Measurements from ENCODE around the gene NTN1.
"Not testable (repeated sequence)": the region's sequence is repeated elsewhere in the genome, so short reads cannot be mapped to it uniquely, and the experiment has no call there.

Gene NTN1

DNA sequence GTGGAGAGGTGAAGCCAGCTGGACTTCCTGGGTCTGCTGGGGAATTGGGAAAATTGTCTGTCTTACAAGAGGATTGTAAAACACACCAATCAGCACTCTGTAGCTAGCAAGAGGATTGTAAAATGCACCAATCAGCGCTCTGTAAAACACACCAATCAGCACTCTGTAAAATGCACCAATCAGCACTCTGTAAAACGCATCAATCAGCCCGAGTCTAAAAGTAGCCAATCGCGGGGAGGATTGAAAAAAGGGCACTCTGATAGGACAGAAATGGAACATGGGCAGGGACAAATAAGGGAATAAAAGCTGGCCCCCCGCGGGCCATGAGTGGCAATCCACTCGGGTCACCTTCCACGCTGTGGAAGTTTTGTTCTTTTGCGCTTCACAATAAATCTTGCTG, 130.4 kb downstream of the NTN1 start:
- DNase-seq (ENCODE audit: low read depth in 2 of 2, low spot score in 1 of 2), result not testable (repeated sequence)

DNA sequence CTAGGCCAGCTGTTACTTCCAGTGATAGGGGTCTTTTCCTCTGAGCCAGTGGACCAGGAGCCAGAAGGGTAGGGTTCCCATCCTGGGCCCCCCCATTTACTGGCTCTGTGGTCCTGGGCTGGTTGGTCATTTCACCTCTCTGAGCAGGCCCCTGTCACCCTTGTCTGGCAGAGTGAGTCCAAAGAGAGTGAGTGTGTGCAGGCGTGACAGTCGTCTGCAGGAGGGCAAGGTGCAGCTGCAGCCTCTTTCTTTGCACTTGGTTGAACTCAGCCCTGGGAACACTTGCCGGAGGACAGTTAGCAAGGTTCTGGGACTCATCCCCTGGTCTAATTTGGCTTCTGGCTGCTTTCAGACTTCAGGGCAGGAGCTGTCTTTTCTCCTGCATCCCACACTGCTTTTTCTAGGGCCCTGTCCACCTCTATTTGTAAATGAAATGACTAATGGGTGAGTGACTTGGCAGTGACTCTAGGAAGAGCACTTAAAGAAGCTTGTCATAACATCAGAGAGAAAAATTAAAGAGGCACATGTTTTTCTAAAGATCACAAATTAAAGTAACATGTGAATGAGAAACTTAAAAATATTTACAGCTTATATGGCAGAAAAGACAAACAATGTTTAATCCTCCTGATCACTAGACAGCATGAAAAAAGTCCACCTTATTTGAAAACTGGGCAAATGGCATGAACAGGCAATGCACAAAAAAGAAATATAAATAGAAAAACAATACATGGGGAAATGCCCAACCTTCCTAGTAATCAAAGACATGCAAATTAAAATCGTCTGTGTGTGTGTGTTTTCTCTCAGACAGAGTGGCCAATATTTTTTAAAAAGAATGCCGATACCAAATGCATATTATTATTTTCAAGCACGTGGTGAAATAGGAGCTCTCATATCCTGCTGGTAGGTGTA, 137.5 kb downstream of the NTN1 start:
- no peak for DNase-seq (ENCODE audit: low read depth in 2 of 2, low spot score in 1 of 2)

DNA sequence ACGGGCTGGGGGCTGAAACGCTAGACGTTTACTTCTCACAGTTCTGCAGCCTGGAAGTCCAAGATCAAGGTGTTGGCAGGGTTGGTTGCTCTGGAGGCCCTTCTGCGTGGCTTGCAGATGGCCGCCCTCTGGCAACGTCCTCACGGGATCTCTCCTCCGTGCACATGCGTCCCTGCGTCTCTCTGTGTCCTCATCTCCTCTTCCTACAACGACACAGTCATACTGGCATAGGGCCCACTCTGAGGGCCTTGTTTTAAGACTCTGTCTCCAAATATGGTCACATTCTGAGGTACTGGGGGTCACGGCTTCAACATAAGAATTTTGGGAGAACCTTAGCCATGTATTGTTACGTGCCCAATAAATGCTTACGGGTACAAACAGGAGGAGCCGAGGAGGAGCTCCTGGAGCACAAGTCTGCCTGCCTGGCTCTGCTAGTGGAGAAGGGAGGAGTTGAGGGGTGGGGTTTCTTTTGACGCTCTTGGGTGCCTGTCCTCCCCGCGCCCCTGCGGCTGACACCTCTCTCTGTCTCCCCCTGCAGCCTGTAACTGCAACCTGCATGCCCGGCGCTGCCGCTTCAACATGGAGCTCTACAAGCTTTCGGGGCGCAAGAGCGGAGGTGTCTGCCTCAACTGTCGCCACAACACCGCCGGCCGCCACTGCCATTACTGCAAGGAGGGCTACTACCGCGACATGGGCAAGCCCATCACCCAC, 141.1 kb downstream of the NTN1 start:
- DNase-seq (ENCODE audit: low read depth in 2 of 2, low spot score in 1 of 2), result no peak

DNA sequence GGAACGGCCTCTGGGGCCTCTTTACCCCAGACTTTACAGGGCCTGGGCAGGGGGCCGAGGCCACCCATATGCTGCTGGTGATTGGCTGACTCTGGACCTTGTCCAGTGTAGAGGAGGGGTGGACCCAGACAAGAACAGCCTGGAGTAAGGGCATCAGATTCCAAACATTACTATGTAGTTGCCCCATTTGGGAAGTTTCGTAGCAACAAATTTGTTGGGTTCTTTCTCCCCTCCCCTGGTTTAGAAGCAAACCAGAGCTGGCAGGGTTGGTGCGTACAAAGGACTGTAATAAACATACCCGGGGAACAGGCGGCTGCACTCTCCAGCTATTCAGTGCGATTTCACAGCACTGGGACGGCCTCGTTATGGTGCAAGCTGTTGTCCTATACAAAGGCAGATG, 145.5 kb downstream of the NTN1 start:
- no peak for DNase-seq (ENCODE audit: low read depth in 2 of 2, low spot score in 1 of 2)

DNA sequence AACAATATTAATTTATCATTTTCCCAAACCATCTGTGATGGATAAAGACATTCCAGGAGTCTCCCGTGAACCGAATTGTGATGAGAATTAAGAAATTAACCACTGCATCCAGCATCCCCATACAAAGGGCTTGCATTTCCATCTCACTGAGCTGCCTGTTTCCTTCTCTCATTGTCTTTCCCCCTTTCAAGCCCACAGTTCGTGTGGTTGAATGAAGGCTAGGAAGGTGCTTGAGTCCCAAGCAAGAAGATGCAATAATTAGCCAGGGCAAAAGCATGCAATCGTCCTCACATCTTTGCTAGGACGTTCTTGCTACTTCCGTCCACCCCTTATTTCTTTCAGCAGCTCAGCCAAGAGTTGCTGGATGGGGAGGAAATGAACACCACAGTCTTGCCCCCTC, 146.1 kb downstream of the NTN1 start:
- DNase-seq (ENCODE audit: low read depth in 2 of 2, low spot score in 1 of 2), result no peak

DNA sequence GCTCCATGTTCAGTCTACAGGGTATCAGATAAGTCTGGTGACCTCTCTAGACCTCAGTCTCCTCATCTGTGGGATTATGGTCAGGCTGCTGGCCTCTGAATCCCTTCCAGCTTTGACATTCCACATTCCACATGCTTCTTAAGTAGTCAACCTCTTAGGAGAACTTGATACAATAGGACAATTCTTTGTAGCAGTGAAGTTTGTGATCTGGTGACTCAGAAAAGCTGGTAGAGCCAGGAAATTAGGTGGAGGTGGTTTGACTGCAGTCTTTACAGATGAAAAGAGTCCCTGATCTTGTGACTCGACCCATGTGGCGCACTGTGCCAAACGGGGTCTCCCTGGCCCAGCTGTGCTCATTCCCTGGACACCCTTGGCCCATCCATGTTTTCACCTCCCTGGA, 147.8 kb downstream of the NTN1 start:
- DNase-seq (ENCODE audit: low read depth in 2 of 2, low spot score in 1 of 2), result no peak

DNA sequence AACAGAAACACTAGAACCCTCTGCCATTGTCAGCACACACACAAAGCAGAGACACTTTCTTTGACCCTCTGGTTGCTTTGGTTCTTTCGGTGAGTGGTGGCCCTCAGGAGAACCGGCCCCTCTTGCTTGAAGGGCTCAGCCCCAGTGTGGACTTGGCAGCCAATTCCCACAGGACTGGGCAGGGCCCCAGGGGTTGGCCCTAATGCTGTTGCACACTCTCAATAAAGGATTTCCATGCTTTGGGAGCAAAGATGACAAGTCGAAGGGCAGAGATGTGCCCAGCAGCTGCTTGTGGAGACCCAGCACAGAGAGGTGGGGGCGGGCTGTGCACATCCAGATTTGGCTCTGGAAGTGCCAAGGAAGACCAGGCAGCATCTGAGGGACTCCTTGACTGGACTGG, 149.0 kb downstream of the NTN1 start:
- no peak for DNase-seq (ENCODE audit: low read depth in 2 of 2, low spot score in 1 of 2)

DNA sequence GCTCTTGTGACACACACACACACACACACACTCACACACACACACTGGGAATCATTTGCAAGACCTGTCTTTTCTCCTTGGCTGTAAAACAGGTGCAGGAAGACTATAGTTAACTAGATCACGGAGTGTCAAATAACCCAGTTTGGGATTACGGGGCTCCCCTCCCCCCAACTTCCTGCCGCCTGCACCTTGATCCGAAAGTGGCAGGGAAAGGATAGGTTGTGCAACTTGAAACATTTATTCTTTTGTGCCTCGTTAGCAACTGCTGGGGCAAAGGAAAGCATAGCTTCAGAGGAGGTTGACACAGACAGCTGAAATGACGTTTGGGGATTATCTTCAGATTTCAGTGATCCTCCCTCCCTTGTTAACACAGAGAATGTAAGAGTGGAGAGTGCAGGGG, 149.5 kb downstream of the NTN1 start:
- no peak for DNase-seq (ENCODE audit: low read depth in 2 of 2, low spot score in 1 of 2)

DNA sequence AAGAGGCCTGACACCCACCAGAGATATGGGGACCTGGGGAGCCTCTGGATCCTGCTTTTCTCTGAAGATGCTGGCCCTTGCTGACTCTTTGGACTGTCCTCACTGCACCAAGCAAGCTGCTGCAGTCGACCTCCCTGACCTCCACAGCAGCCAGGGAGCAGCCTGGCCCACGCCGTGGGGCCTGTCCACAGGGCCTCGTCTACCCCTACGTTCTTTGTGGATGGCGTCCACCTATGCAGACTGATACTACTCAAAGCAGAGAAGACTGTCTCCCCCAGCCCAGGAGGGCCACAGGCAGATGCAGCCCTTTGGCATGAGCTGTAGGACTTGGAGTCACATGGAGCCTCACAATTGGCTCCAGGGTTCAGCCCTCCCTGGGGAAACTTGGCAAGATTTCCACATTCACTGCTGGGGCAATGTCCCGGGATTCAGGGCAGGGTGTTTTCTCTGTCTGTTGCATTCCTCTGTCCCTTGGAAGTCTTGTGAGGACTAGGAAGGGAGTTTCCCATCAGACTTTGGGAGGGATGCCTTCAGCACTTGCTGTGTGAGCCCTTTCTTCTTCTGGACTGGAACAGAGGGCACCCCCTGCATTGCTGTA, 152.2 kb downstream of the NTN1 start:
- DNase-seq (ENCODE audit: low read depth in 2 of 2, low spot score in 1 of 2), result no peak

DNA sequence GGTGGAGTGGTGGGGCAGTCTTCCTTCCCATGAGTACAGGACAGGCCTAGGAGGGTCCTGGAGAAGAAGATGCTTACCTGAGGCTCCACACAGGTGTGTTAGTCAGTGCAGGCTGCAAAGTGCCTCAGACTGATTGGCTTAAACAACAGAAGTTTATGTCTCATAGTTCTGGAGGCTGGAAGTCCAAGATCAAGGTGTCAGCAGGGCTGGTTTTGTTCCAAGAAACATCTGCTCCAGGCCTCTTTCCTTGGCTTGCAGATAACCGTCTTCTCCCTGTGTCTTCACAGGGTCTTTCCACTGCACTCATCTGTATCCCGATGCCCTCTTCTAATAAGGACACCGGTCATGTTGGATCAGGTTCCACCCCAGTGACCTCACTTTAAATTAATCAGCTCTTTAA, 153.0 kb downstream of the NTN1 start:
- DNase-seq (ENCODE audit: low read depth in 2 of 2, low spot score in 1 of 2), result no peak

DNA sequence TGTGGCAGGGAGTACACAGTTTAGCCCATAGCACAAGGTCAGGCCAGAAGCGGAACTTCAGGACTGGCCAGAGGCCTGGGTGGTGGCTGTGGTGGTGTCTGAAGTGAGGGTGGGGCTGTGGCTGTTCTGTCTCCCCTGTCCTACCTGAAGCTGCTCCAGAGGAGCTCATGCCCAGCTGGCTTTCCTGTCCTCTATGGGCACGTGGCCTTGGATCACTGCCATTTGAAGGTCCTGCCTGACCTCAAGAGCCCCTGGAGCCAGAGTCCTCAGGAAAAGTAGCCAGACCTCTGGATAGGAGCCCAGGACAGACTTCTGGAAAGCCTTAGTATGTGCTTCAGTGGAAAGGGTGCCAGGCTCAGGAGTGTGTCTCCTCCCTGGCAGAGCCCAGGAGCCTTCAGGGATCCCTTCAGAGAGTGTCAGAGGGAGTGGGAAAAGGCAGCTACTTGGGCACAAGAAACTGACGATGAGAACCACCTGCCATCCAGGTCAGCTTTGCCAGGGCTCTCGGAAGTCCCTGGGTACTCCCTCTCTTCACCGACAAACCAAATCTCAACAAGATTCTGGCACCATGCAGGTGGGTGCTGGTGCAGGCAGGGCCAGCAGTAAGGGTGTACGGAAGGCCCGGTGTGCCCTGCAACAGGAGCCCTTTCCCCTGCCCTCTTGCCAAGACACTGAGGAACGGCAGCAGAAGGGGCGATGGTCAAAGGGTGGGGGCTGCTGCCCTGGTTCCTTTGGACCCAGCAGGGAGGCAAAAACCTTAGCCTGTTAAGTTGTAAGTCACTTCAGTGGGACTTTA, 153.7 kb downstream of the NTN1 start:
- DNase-seq (ENCODE audit: low read depth in 2 of 2, low spot score in 1 of 2), result no peak

DNA sequence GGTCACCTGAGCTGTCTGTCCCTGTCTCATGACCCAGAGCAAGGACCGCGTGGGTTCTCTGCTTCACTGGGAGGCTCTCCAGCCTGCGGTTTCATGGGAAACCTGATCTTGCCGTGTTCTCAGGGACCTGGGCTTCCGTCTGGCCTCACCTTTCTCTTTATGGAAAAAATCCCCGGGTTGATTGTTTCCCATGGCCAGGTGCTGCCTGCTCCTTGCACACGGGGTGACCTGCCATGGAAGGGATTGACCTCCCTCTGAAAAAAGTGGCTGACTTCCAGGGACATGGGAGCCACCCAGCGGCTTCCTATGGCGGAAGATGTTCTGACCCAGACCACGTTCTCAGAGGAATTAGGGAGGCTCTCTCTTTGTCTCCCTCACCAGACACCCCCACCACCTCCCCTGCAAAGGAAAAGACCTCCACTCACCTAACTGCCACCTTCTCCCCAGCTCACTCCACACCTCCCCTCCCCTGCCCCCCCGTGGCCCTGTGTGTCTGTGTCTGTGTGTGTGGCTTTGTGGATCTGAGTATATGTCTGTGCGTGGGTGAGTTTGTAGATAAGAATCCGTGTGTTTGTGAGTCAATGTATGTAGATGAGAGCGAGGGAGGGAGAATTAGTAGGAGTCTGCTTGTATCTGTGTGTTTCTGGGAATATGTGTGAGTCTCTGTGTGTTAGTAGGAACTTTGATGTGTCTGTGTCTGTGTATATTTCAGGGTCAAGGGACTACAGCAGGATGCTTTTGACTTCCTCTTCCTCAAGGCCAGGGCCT, 154.6 kb downstream of the NTN1 start:
- DNase-seq (ENCODE audit: low read depth in 2 of 2, low spot score in 1 of 2), result no peak

DNA sequence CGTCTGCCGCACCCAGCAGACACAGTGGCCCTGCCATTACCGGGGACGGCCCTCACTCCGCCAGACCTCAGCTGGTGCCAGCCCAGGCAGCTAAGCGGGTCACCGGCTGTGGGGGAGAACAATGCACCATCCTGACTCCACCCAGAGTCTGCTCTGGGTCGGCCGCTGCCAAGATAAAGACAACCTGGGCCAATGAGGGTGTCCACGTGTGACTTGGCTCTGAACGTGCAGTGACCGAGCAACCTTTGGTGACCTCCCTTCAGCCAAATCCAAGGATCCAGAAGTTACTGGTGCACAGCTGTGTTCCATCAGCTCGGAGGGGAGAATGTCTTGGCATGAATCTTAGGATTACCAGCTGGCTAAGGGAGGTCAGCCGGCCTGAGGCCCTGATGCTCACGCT, 155.9 kb downstream of the NTN1 start:
- no peak for DNase-seq (ENCODE audit: low read depth in 2 of 2, low spot score in 1 of 2)

DNA sequence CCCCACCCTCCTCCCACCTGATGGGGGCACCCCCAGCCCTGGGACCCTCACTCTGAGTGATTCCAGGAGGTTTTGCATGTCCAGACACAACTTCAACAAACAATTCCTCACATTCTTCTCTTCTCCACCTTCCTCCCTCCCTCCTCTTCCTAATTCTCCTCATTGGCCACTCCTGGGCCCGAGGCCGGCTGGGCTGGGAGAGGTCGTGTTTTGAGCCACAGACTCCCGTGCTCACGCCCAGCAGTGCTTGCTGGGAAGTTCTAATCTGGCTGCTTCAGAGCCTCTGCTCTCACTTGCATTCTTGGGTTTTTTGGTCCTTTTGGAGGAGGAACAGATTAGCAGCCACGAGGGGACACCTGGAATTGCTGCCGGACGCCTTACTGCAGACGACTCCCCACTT, 157.0 kb downstream of the NTN1 start:
- no peak for DNase-seq (ENCODE audit: low read depth in 2 of 2, low spot score in 1 of 2)

DNA sequence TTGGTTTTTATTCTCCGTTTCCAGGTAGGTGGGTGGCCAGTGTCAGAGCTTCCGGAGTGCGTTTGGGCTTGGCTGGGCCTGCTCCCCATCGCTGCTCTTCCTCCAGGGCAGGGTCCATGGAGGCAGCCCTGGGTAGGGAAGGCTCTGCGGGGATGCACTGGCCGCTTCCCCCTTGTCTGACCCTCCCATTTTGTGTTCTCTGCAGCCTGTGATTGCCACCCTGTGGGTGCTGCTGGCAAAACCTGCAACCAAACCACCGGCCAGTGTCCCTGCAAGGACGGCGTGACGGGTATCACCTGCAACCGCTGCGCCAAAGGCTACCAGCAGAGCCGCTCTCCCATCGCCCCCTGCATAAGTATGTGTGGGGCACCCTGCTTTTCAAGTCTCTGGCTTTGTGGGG, 158.3 kb downstream of the NTN1 start:
- no peak for DNase-seq (ENCODE audit: low read depth in 2 of 2, low spot score in 1 of 2)

DNA sequence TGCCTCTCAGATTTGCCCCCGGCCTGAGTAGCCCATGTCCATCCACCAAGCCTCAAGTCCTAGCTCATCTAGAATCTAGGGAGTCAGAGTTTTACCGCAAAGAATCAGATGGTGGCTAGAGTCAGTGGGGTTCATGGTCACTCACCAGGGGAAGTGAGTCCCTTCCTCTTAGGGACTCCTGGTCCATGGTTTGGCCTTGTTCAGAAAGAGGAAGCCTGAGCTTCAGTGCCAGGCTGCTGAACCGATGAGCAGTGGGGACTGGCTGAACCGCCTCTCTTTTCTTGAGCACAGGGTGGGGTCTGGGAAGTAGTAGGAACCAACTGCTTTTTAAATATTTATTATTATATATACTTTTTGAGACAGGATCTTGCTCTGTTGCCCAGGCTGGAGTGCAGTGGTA, 160.3 kb downstream of the NTN1 start:
- no peak for DNase-seq (ENCODE audit: low read depth in 2 of 2, low spot score in 1 of 2)

DNA sequence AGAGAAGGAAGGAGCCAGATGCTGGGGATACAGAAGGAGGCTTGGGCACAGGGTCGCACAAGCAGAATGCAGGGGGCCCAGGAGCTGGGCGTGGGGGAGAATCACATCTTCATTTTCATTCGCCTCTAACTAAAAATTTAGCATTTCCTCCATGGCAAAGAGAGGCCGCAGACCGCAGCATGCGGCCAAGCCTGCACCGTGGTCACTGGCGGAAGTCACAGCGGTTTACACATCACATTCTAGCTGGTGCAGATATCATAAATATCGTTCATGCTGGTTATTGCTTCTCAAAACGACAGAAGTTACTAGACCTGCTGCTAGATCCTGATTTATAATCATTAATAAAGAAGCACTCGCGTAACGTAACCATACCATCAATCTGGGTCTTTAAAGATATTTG, 162.0 kb downstream of the NTN1 start:
- no peak for DNase-seq (ENCODE audit: low read depth in 2 of 2, low spot score in 1 of 2)

DNA sequence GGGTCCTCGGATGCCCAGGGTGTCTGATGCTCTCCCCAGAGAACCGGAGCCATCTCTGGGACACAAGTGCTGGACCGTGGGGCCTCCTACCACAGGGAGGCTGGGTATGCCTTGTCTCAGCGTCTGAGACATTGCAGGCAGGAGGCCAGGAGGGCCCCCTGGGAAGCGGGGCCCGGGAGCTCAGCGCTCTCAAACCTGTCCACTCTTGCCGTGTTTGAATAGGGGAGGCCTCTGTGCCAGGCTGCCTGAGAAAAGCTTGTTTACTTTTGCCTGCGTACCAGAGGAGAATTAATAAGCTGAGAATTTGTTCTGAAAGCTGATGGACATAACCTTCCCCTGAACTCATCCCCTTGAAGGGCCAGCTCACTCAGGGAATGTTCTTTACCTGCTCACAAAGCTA, 163.8 kb downstream of the NTN1 start:
- no peak for DNase-seq (ENCODE audit: low read depth in 2 of 2, low spot score in 1 of 2)

DNA sequence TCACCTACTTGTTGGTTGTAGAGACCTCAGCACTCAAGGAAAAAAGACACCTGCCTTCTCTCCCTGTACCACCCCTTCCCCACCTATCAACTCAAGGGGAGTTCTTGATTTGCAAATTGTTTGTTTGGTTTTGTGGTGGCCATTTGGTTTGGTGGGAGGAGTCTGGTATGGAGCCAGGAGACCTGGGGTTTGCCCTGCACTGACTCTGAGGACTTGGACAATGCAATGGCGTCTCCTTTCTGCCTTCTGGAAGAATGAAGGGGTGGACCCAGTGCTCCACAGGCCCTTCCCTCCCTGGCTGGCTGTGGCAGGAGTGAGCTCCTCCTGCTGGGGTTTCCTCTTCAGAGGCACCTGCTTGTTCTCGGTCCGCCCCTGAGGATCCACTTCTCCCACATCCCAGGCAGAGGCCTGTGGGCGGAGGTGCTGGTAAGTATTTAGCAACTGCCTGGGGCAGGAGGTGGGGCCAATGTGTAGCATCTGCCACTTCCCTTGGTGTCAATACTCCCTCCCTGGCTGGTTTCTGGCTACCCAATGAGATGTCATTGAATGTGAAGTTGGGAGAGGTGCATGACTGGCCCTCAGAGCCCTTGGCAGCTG, 164.5 kb downstream of the NTN1 start:
- DNase-seq (ENCODE audit: low read depth in 2 of 2, low spot score in 1 of 2), result no peak

DNA sequence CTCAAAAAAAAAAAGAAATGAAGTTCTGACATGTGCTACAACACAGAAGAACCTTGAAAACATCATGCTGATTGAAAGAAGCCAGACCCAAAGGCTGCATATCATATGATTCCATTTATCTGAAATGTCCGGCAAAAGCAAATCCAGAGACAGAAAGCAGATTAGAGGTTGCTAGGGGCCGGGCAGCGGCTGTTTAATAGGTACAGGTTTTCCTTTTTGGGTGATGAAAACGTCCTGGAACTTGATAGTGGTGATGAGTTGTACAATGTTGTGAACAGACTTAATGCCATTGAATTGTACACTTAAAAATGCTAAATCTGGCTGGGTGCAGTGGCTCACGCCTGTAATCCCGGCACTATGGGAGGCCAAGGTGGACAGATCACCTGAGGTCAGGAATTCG, 166.5 kb downstream of the NTN1 start:
- DNase-seq (ENCODE audit: low read depth in 2 of 2, low spot score in 1 of 2), result no peak
